KOPT-K1 (cell line): ENCODE results near the gene RASAL3.

ENCODE experiments used
- H3K27ac ChIP-seq: fragments of 200-600 bp; sonication (generic); 2 replicates; pipeline ENCODE4 v1.5.1; 2016; ENCODE audit warnings: antibody characterized with exemption, mild to moderate bottlenecking, low read depth, low read length; ENCODE audit not compliant: poor library complexity, severe bottlenecking
- H3K36me3 ChIP-seq: fragments of 200-600 bp; sonication (generic); 2 replicates; pipeline ENCODE4 v1.5.1; 2017; ENCODE audit warnings: antibody characterized with exemption, mild to moderate bottlenecking, low read length, moderate library complexity; ENCODE audit not compliant: insufficient read depth
- H3K9me3 ChIP-seq: fragments of 200-600 bp; sonication (generic); 2 replicates; pipeline ENCODE4 v1.5.1; 2017; ENCODE audit warnings: antibody characterized with exemption, low read length, mild to moderate bottlenecking; ENCODE audit not compliant: insufficient read depth, poor library complexity, severe bottlenecking

Gene RASAL3

GRCh38 chr19:15436012-15436825 lies 28.1 kb downstream of the RASAL3 start:
- Histone ChIP-seq H3K36me3 (no peaks in the 10 kb centered on the region), H3K27ac (no peak overlapping the region), H3K9me3 (no peaks in the 10 kb centered on the region)

DNA sequence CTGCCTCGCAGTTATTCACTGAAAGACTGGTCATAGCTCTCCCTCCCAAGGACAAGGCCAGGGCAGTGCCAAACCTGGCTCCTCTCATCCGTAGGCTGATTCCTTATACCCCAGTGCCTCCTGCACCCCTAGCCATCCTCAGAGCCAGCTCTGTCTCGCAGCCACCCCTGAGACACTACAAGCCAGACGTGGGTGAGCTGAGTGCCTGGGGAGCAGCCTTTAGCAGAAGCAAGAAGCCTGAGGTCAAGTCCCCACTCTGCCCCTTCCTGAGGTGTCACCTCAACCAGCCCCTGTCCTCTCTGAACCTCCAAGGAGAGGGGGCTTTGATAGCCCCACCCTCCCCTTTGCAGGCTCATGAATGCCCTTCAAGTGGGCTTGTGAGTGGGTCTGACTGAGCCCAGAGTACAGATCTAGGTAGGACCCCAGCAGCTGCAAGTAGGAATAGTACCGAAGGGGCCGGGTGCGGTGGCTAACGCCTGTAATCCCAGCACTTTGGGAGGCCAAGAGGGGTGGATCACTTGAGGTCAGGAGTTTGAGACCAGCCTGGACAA lies 30.8 kb downstream of the RASAL3 start:
- peak overlapping the region; percentile 76 for H3K27ac ChIP-seq
- H3K9me3 ChIP-seq, result no peaks in the 10 kb centered on the region
- peaks cover 22% of the 10 kb centered on the region; the same call in 1 of the 2 replicates for H3K36me3 ChIP-seq

DNA sequence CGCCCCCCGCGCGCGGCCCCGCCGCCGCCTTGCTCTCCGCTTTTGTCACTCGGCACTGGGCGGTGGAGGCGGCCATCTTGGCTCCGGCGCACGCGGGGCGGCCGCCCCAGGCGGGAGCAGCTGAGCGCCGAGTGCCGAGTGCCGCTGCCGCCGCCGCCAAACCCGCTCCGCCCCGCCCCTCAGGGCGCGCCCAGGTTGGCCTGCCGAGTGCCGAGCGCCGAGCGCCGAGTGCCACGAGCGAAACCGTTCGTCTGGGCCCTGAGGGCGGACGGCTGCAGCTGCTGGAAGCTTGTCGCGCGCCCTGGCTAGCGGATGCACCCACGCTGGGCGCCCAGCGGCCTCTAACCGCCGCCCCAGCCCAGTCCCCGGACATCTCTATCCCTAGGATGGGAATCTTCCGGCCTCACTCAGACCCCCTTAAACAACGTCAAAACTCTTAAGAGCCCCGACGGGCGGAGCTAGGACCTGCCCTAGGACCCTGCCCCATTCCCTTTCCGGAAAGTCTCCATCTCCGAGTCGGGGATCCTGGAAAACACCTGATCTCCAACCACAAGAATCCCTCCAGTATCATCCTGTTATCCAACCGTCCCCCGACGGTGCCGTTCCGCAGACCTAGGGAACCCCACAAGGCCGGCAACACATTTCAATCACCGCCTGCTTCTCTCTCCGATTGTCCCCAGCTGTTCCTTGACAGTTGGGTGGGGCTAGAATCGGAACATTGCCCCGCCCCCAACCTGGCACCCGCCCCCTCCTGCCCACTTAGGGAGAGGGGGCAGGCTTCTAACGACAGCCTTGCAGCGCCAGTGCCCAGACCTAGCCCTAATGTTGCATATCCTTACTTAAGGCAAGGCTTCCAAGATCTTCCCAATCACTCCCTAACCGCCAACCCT lies 31.5 kb downstream of the RASAL3 start:
- H3K9me3 ChIP-seq, result no peaks in the 10 kb centered on the region
- H3K36me3 ChIP-seq, result peaks cover 29% of the 10 kb centered on the region
- H3K27ac ChIP-seq, result peak overlapping the region; percentile 76

GRCh38 chr19:15432018-15432494 lies 32.3 kb downstream of the RASAL3 start:
- Histone ChIP-seq H3K27ac (peak overlapping the region; percentile 81), H3K9me3 (no peaks in the 10 kb centered on the region), H3K36me3 (peaks cover 37% of the 10 kb centered on the region)

GRCh38 chr19:15431396-15432017 lies 32.8 kb downstream of the RASAL3 start:
- Histone ChIP-seq H3K9me3 (no peaks in the 10 kb centered on the region), H3K27ac (peak overlapping the region; percentile 81), H3K36me3 (peaks cover 42% of the 10 kb centered on the region)

DNA sequence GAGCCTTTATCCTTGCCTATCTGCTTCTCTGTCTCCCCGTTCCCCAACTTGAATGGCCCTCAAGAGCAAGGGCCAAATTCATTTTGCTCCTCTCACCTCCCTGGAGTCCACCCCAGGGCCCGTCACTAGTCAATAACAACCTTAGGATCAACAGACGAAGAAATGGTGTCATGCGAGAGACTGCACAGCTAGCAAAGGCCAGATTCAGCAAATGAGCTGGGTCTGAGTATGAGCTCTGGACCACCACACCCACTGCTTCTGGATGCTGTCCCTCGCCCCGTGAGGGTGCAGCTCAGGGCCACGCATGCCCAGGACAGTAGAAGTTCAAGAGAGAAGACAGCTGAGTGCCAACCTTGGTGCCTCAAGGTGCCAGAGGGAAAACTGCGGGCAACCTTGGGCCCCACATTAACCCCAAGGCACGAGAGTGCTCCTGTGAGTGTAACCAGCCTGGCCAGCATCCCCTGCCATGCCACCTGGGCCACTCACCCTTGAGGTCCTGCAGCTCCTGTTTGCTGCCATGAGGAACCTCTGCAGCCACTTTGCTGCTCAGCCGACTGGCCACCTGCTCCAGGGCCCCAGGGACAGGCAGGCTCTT lies 33.7 kb downstream of the RASAL3 start:
- peak overlapping the region; percentile 81 for H3K27ac ChIP-seq

GRCh38 chr19:15429825-15430467 lies 34.4 kb downstream of the RASAL3 start:
- no peak overlapping the region for H3K27ac ChIP-seq
- H3K36me3 ChIP-seq, result peaks cover 56% of the 10 kb centered on the region
- H3K9me3 ChIP-seq, result no peaks in the 10 kb centered on the region

More for the DNA sequence above, 33.7 kb downstream of the RASAL3 start:
- peaks cover 50% of the 10 kb centered on the region for H3K36me3 ChIP-seq
- no peaks in the 10 kb centered on the region for H3K9me3 ChIP-seq

- peaks cover 64% of the 10 kb centered on the region for H3K36me3 ChIP-seq
- no peaks in the 10 kb centered on the region for H3K9me3 ChIP-seq
- H3K27ac ChIP-seq, result no peak overlapping the region
Measured at GRCh38 chr19:15428956-15429824, 35.2 kb downstream of the RASAL3 start.

- no peaks in the 10 kb centered on the region for H3K9me3 ChIP-seq
- peaks cover 76% of the 10 kb centered on the region for H3K36me3 ChIP-seq
- H3K27ac ChIP-seq, result no peak overlapping the region
Measured at GRCh38 chr19:15427991-15428471, 36.3 kb downstream of the RASAL3 start.

DNA sequence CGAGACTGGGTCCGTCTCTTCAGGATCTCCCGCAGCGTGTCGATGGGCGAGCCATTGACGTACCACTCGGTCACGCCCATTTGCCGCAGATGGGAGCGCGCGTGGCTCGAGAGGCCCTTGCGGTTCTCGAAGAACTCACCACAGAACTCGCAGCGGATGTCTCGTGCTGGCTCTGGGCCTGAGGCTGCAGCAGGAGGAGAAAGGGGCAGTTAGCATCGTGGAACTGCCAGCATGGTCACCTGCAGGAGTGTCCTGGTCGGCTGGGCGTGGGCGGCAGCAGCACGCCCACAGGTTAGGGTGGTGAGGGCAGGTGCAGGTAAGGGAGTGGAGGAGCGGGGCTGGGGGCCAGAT lies 37.0 kb downstream of the RASAL3 start:
- Histone ChIP-seq H3K36me3 (peaks cover 83% of the 10 kb centered on the region), H3K9me3 (no peaks in the 10 kb centered on the region), H3K27ac (no peak overlapping the region)

GRCh38 chr19:15426485-15427349 lies 37.6 kb downstream of the RASAL3 start:
- no peak overlapping the region for H3K27ac ChIP-seq
- H3K9me3 ChIP-seq, result no peaks in the 10 kb centered on the region
- peaks cover 89% of the 10 kb centered on the region for H3K36me3 ChIP-seq

- Histone ChIP-seq H3K27ac (no peak overlapping the region), H3K9me3 (no peaks in the 10 kb centered on the region), H3K36me3 (peaks cover 89% of the 10 kb centered on the region)
Measured at GRCh38 chr19:15425321-15425950, 38.9 kb downstream of the RASAL3 start.
